ACHN (cell line): ENCODE measurements around the gene NLRP5.

Experiments
- DNase-seq: peaks from one replicate; pipeline ENCODE4 v3.0.0-alpha.2; 2015
- in situ Hi-C: cut with HindIII; loops from 2 replicates; pipeline ENCODE4 v1.10.0; 2017; ENCODE audit warnings: low sequenced_read_pairs, low pct_ligation_motif_present, low pct_unique_long_range_greater_than_20kb

The NLRP5 gene

DNA sequence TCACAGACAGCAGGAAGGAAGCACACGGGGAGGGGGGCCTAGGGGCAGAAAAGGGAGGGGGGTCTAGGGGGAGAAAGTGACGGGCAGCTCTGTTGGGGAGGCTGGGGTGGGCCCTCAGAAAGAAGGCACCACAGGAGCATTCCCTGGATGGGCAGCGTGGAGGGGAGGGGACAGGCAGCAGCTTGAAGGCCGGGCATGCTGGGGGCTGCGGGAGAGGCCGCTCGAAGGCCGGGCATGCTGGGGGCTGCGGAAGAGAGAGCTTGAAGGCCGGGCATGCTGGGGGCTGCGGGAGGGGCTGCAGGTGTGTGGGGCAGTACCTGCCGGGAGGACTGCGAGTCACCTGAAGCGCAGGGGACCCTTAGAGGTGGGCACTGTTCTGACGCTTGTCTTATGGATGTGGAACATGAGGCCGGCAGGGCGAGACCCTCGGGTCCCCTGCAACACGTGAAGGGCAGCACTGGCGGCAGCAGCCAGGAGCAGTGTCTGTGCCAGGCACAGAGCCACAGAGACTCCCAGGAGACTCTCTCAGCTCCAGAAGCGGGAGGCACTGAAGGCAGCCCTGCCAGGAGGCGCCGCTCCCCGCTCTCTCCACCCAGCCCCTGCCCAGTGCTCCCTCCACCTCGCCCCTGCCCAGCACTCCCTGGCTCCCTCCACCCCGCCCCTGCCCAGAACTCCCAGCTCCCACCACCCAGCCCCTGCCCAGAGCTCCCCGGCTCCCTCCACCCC, 121.2 kb downstream of the NLRP5 start:
- DNase-seq: no peak
- in situ Hi-C loops: no loop called here

GRCh38 chr19:56108447-56109195, 122.0 kb downstream of the NLRP5 start:
- no peak for DNase-seq
- in situ Hi-C loops: no loop called here

- in situ Hi-C loops: no loop called here
- DNase-seq: no peak
Measured at GRCh38 chr19:56109226-56109625, 122.7 kb downstream of the NLRP5 start.

- in situ Hi-C loops: no loop called here
- DNase-seq: no peak
Measured at GRCh38 chr19:56110515-56111448, 124.2 kb downstream of the NLRP5 start.
